Liver (tissue), 9 donors: Measurements from ENCODE around the gene CLMN. TPM values are rescaled to one million over a fixed set of nuclear protein-coding genes. Genes with fewer than 3 reads are reported as not detected.

Experiments used
- DNase-seq: peaks from one replicate; pipeline ENCODE4 v3.0.0-alpha.2; 2017; ENCODE audit warnings: low spot score
- H3K27ac ChIP-seq, 2 donors: one replicate each; pipeline ENCODE4 v1.7.0; 2013; ENCODE audit warnings: inconsistent platforms in 2 of 2, low read length in 2 of 2, control low read depth in 1 of 2, low read depth in 1 of 2, mild to moderate bottlenecking in 1 of 2
- H3K27me3 ChIP-seq, 4 donors: one replicate each; pipeline versions ENCODE4 v1.6.1 to v1.7.0; 2013; ENCODE audit warnings: low read length in 3 of 4, inconsistent platforms in 1 of 4, mild to moderate bottlenecking in 1 of 4, moderate library complexity in 1 of 4; ENCODE audit not compliant: control insufficient read depth in 4 of 4, insufficient read depth in 4 of 4
- H3K36me3 ChIP-seq, 4 donors: one replicate each; pipeline versions ENCODE4 v1.6.1 to v1.7.0; 2013; ENCODE audit warnings: low read length in 3 of 4, mild to moderate bottlenecking in 3 of 4, low read depth in 1 of 4, moderate library complexity in 1 of 4; ENCODE audit not compliant: control insufficient read depth in 4 of 4, insufficient read depth in 3 of 4
- H3K4me1 ChIP-seq, 4 donors: one replicate each; pipeline versions ENCODE4 v1.6.1 to v1.7.0; 2013; ENCODE audit warnings: low read length in 3 of 4, mild to moderate bottlenecking in 3 of 4, moderate library complexity in 1 of 4; ENCODE audit not compliant: control insufficient read depth in 4 of 4, insufficient read depth in 4 of 4
- H3K4me3 ChIP-seq, 3 donors: one replicate each; pipeline versions ENCODE4 v1.6.1 to v1.7.0; 2013; ENCODE audit warnings: low read length in 3 of 3, control low read depth in 1 of 3, low read depth in 1 of 3, mild to moderate bottlenecking in 1 of 3
- H3K9ac ChIP-seq, 2 donors: one replicate each; pipeline ENCODE4 v1.7.0; 2013; ENCODE audit warnings: low read length in 2 of 2, mild to moderate bottlenecking in 2 of 2, moderate library complexity in 2 of 2, control low read depth in 1 of 2, low read depth in 1 of 2
- H3K9me3 ChIP-seq, 4 donors: one replicate each; pipeline versions ENCODE4 v1.6.1 to v1.7.0; 2013; ENCODE audit warnings: low read length in 3 of 4; ENCODE audit not compliant: control insufficient read depth in 4 of 4
- EGR1 ChIP-seq, 2 donors: IDR thresholded peaks; 2 replicates each; pipeline ENCODE4 v1.6.1; 2016 to 2018; ENCODE audit warnings: antibody characterized with exemption in 2 of 2, low read depth in 2 of 2
- HNF4A ChIP-seq, 2 donors: conservative IDR thresholded peaks; 2 replicates each; pipeline ENCODE4 v1.6.1; 2016; ENCODE audit warnings: antibody characterized with exemption in 2 of 2, mild to moderate bottlenecking in 2 of 2
- HNF4G ChIP-seq: IDR thresholded peaks from 2 replicates; pipeline ENCODE4 v1.6.1; 2016; ENCODE audit warnings: antibody characterized with exemption
- NR2F2 ChIP-seq: IDR thresholded peaks from 2 replicates; pipeline ENCODE4 v1.6.1; 2016; ENCODE audit warnings: antibody characterized with exemption
- RAD21 ChIP-seq, 2 donors: IDR thresholded peaks; 2 replicates each; pipeline ENCODE4 v1.6.1; 2016; ENCODE audit warnings: antibody characterized with exemption in 2 of 2, mild to moderate bottlenecking in 2 of 2
- RXRA ChIP-seq, 2 donors: IDR thresholded peaks; 2 replicates each; pipeline ENCODE4 v1.6.1; 2017 to 2018; ENCODE audit warnings: antibody characterized with exemption in 2 of 2, mild to moderate bottlenecking in 1 of 2
- SP1 ChIP-seq: IDR thresholded peaks from 2 replicates; pipeline ENCODE4 v1.6.1; 2018; ENCODE audit warnings: antibody characterized with exemption, mild to moderate bottlenecking
- TAF1 ChIP-seq: conservative IDR thresholded peaks from 2 replicates; pipeline ENCODE4 v1.6.1; 2016; ENCODE audit warnings: antibody characterized with exemption, mild to moderate bottlenecking
- WGBS: extraction: QIAGEN DNeasy Blood & Tissue Kit; methylation state at CpG from one replicate; pipeline ENCODE4 v1.1.7; 2013; 5-methylcytosine and 5-hydroxymethylcytosine counted together
- polyA plus RNA-seq, 2 donors: library from polyadenylated mRNA; stranded (reverse) in 1 of 2; unstranded in 1 of 2; fragments of 200-250 nt in 1 of 2; fragments of >200 nt in 1 of 2; fragmentation: Nextera tagmentation in 1 of 2; extraction: Ambion mirVana in 1 of 2; gene quantifications; one replicate each; pipeline versions ENCODE4 v1.2.1 to v1.2.3, GENCODE V29; 2013 to 2015
- total RNA-seq, 2 donors: library from RNA; depleted of rRNA; stranded (reverse); fragments of >200 nt; gene quantifications; one replicate each; pipeline ENCODE4 v1.2.3, GENCODE V29; 2014
- TF ChIP-seq, protein P1 (sequence below): IDR thresholded peaks from 2 replicates; pipeline ENCODE4 v1.6.1; 2016; ENCODE audit warnings: antibody characterized with exemption
- TF ChIP-seq, protein P2 (sequence below): IDR thresholded peaks from 2 replicates; pipeline ENCODE4 v1.6.1; 2016; ENCODE audit warnings: antibody characterized with exemption
- TF ChIP-seq, protein P3 (sequence below): IDR thresholded peaks from 2 replicates; pipeline ENCODE4 v1.6.1; 2016; ENCODE audit warnings: antibody characterized with exemption
- TF ChIP-seq, protein P4 (sequence below): fragments of 150-350 bp; IDR thresholded peaks from 2 replicates; pipeline ENCODE4 v1.5.1; 2017; ENCODE audit warnings: improper control_type of control experiment, low read depth, low read length; ENCODE audit not compliant: missing input control
- donor health status: healthy.
- donor health status: healthy.
- donor health status: healthy.
- donor health status: healthy.
- donor health status: healthy.

Gene CLMN
- total and polyA plus RNA-seq, 4 donors, result 6.0 to 41.1 (median 24.1) TPM

DNA sequence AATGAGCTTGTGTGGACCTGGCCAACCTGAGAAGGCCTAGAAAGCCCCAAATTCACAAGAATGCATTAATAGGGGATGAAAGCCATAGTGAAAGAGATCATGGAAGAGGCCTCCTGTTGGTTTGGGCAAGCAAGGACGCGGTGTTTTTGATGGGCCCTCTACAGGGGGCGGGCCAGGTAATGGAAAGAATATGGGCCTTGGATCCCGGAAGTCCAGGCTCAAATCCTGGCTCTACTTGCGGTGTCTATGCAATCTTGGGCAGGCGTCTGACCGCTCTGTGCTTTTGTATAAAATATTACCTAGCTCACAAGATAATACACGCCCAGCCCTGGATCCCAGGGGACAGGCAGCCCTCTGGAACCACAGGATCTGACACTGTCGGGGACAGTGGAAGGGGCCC lies 41.1 kb upstream of the CLMN start:
- no peaks in the 10 kb centered on the region for H3K27me3 ChIP-seq
- 93% methylated on average over 9 of the region's 9 CpGs for WGBS
- no peak overlapping the region for H3K27ac ChIP-seq
- no peaks in the 10 kb centered on the region for H3K9me3 ChIP-seq
- no peak for DNase-seq
- H3K36me3 ChIP-seq, result no peaks in the 10 kb centered on the region
- no peak for TF ChIP-seq TAF1
- TF ChIP-seq, protein P1, sequence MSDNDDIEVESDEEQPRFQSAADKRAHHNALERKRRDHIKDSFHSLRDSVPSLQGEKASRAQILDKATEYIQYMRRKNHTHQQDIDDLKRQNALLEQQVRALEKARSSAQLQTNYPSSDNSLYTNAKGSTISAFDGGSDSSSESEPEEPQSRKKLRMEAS, result no peak
- TF ChIP-seq EGR1 (IDR thresholded peaks at IDR 0.05; ENCODE audit: low read depth in 2 of 2), result no peak
- peaks cover 0 to 12% (median 9%) of the 10 kb centered on the region in 4 donors for H3K4me1 ChIP-seq
- H3K9ac ChIP-seq, result no peak overlapping the region
- no peak overlapping the region for H3K4me3 ChIP-seq

DNA sequence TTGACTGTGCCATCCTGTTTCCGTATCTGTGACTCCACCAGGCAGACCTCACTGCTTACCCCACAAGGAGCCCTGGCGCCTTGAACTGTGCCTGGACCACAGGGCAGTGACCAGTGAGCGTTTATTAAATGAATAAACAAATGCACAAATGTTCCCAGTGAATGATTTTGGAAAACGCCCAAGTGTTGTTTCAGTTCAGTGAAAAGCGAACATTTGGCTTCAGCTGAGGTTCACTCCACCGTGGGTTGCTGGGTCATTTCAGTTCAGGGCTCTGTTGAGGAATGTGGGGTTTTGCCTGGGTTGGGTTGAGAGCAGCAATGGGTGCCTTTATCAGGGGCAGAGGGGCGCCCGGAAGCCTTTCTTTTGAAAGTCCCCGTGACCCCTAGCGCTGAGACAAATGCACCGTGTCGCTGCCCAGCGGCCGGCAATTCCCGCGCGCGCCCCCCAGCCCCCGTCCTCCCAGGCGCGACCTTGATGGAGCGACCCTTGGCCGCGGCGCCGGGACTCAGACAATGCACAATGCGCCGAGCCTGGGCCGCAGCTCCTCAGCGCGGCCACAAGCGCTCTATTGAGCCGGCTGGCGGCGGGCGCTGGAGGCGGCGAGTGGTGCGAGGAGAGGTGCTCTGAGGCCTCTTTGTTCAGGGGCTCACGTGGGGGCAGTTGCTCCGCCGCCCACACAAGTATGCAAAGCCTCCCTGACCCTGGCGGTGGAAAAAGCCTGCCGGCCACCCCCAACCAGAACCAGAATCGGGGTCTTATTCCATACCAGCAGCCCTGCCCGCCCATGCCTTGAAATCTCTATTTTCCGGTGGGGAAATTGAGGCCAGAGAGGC lies 40.5 kb upstream of the CLMN start:
- TF ChIP-seq RXRA (IDR thresholded peaks at IDR 0.05) (peak; percentile 86 to 95), HNF4A (conservative IDR thresholded peaks at IDR 0.05) (peak; percentile 34 to 78), NR2F2 (peak; percentile 55), SP1 (peak; percentile 79), RAD21 (IDR thresholded peaks at IDR 0.05) (peak; percentile 6 to 58), HNF4G (peak; percentile 34), TAF1 (no peak)
- TF ChIP-seq, protein P2, sequence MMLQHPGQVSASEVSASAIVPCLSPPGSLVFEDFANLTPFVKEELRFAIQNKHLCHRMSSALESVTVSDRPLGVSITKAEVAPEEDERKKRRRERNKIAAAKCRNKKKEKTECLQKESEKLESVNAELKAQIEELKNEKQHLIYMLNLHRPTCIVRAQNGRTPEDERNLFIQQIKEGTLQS, result no peak
- TF ChIP-seq, protein P3, sequence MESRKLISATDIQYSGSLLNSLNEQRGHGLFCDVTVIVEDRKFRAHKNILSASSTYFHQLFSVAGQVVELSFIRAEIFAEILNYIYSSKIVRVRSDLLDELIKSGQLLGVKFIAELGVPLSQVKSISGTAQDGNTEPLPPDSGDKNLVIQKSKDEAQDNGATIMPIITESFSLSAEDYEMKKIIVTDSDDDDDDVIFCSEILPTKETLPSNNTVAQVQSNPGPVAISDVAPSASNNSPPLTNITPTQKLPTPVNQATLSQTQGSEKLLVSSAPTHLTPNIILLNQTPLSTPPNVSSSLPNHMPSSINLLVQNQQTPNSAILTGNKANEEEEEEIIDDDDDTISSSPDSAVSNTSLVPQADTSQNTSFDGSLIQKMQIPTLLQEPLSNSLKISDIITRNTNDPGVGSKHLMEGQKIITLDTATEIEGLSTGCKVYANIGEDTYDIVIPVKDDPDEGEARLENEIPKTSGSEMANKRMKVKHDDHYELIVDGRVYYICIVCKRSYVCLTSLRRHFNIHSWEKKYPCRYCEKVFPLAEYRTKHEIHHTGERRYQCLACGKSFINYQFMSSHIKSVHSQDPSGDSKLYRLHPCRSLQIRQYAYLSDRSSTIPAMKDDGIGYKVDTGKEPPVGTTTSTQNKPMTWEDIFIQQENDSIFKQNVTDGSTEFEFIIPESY, result no peak
- TF ChIP-seq, protein P4, sequence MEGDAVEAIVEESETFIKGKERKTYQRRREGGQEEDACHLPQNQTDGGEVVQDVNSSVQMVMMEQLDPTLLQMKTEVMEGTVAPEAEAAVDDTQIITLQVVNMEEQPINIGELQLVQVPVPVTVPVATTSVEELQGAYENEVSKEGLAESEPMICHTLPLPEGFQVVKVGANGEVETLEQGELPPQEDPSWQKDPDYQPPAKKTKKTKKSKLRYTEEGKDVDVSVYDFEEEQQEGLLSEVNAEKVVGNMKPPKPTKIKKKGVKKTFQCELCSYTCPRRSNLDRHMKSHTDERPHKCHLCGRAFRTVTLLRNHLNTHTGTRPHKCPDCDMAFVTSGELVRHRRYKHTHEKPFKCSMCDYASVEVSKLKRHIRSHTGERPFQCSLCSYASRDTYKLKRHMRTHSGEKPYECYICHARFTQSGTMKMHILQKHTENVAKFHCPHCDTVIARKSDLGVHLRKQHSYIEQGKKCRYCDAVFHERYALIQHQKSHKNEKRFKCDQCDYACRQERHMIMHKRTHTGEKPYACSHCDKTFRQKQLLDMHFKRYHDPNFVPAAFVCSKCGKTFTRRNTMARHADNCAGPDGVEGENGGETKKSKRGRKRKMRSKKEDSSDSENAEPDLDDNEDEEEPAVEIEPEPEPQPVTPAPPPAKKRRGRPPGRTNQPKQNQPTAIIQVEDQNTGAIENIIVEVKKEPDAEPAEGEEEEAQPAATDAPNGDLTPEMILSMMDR, result no peak
- TF ChIP-seq, protein P1, result no peak
- Histone ChIP-seq H3K4me1 (peaks cover 0 to 8% (median 6%) of the 10 kb centered on the region in 4 donors), H3K9ac (no peak overlapping the region), H3K27ac (no peak overlapping the region), H3K36me3 (no peaks in the 10 kb centered on the region), H3K27me3 (no peaks in the 10 kb centered on the region), H3K4me3 (no peak overlapping the region), H3K9me3 (no peaks in the 10 kb centered on the region)
- DNase-seq, result no peak
- 49% methylated on average over 47 of the region's 47 CpGs for WGBS
